K562 (cell line): ENCODE results near the gene COL4A6.

Source experiments
- CTCF ChIP-seq, 3 experiments: IDR thresholded peaks in 2 of 3; conservative IDR thresholded peaks in 1 of 3; 2 replicates each; pipeline ENCODE4 v1.5.1; 2011 to 2012; ENCODE audit warnings: low read length in 3 of 3, mild to moderate bottlenecking in 3 of 3, control low read depth in 2 of 3, improper control_type of control experiment in 1 of 3, inconsistent platforms in 1 of 3, low read depth in 1 of 3, mixed read lengths in 1 of 3, moderate library complexity in 1 of 3; ENCODE audit not compliant: insufficient read depth in 2 of 3
- MAX ChIP-seq: sonication (generic); formaldehyde crosslinking; IDR thresholded peaks from 2 replicates; pipeline ENCODE4 v1.9.0; 2022; ENCODE audit warnings: mild to moderate bottlenecking, missing genetic modification reagents
- MTF1 ChIP-seq: fragments of 250-450 bp; sonication (Bioruptor Pico); IDR thresholded peaks from 2 replicates; pipeline ENCODE4 v1.9.0; 2021; ENCODE audit warnings: moderate library complexity, mild to moderate bottlenecking, inconsistent platforms, borderline replicate concordance
- RCOR1 ChIP-seq, 2 experiments: IDR thresholded peaks; 2 replicates each; pipeline ENCODE4 v1.6.1; 2012; ENCODE audit warnings: low read depth in 2 of 2, low read length in 2 of 2, borderline replicate concordance in 1 of 2, improper control_type of control experiment in 1 of 2
- XRCC3 ChIP-seq: fragments of 450-650 bp; IDR thresholded peaks from 2 replicates; pipeline ENCODE4 v1.6.1; 2017; ENCODE audit warnings: mild to moderate bottlenecking, moderate library complexity
- ZFP1 ChIP-seq: fragments of 450-650 bp; formaldehyde crosslinking; IDR thresholded peaks from 2 replicates; pipeline ENCODE4 v1.4.0; 2020; ENCODE audit warnings: mild to moderate bottlenecking, mixed read lengths
- ZKSCAN8 ChIP-seq: fragments of 200-800 bp; sonication (Bioruptor generic); IDR thresholded peaks from 2 replicates; pipeline ENCODE4 v1.6.1; 2016; ENCODE audit warnings: missing genetic modification characterization, missing compliant biosample characterization
- ZNF121 ChIP-seq: sonication (generic); formaldehyde crosslinking; conservative IDR thresholded peaks from 2 replicates; pipeline ENCODE4 v1.8.0; 2022; ENCODE audit warnings: missing genetic modification reagents
- ZNF354B ChIP-seq: fragments of 250-450 bp; sonication (Bioruptor Pico); IDR thresholded peaks from 2 replicates; pipeline ENCODE4 v1.4.0; 2020

- no peak for TF ChIP-seq MAX (CRISPR knock-in tag)
- no peak for TF ChIP-seq ZFP1 (CRISPR knock-in tag)
- no peak for TF ChIP-seq MTF1
- no peak for TF ChIP-seq ZNF354B (CRISPR knock-in tag)
- TF ChIP-seq ZNF121 (CRISPR knock-in tag): no peak
- no peak for TF ChIP-seq CTCF (IDR thresholded peaks at IDR 0.05 in 2 of 3, conservative IDR thresholded peaks at IDR 0.05 in 1 of 3; ENCODE audit: insufficient read depth in 2 of 3, low read depth in 1 of 3, low read length in 3 of 3)
- TF ChIP-seq XRCC3: no peak
- no peak for TF ChIP-seq ZKSCAN8 (CRISPR knock-in tag)
- no peak for TF ChIP-seq RCOR1 (IDR thresholded peaks at IDR 0.05; ENCODE audit: borderline replicate concordance in 1 of 2, low read depth in 2 of 2, low read length in 2 of 2)
Measured at GRCh38 chrX:108306086-108306485, 132.1 kb downstream of the COL4A6 start.
